Mononuclear cell (primary cell): ENCODE measurements around the gene PCDHB1. TPM values are rescaled to one million over a fixed set of nuclear protein-coding genes. Genes with fewer than 3 reads are reported as not detected.
"Not testable (repeated sequence)": the region's sequence is repeated elsewhere in the genome, so short reads cannot be mapped to it uniquely, and the experiment has no call there.

Source experiments
- H3K27me3 ChIP-seq: 2 replicates; pipeline ENCODE4 v1.6.0; 2011; ENCODE audit warnings: low read length, control low read depth; ENCODE audit not compliant: insufficient read depth
- H3K4me1 ChIP-seq: 2 replicates; pipeline ENCODE4 v1.5.1; 2011; ENCODE audit warnings: mild to moderate bottlenecking, low read length, control low read depth; ENCODE audit not compliant: insufficient read depth
- H3K4me3 ChIP-seq: 2 replicates; pipeline ENCODE4 v1.5.1; 2011; ENCODE audit warnings: mild to moderate bottlenecking, low read length, moderate library complexity
- H3K9me3 ChIP-seq: 2 replicates; pipeline ENCODE4 v1.5.1; 2011; ENCODE audit warnings: low read depth, mild to moderate bottlenecking, control low read depth, low read length
- total RNA-seq: library from RNA; depleted of rRNA; stranded (reverse); fragments of >200 nt; gene quantifications from one replicate; pipeline ENCODE4 v1.2.3, GENCODE V29; 2012

PCDHB1 gene
- total RNA-seq, 1 donor = under 0.01 TPM

DNA sequence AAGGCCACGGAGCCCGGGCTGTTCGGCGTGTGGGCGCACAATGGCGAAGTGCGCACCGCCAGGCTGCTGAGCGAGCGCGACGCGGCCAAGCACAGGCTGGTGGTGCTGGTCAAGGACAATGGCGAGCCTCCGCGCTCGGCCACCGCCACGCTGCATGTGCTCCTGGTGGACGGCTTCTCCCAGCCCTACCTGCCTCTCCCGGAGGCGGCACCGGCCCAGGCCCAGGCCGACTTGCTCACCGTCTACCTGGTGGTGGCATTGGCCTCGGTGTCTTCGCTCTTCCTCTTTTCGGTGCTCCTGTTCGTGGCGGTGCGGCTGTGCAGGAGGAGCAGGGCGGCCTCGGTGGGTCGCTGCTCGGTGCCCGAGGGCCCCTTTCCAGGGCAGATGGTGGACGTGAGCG is 51.3 kb downstream of the PCDHB1 start:
- not testable (repeated sequence) for H3K9me3 ChIP-seq, H3K27me3 ChIP-seq, H3K4me1 ChIP-seq, H3K4me3 ChIP-seq

DNA sequence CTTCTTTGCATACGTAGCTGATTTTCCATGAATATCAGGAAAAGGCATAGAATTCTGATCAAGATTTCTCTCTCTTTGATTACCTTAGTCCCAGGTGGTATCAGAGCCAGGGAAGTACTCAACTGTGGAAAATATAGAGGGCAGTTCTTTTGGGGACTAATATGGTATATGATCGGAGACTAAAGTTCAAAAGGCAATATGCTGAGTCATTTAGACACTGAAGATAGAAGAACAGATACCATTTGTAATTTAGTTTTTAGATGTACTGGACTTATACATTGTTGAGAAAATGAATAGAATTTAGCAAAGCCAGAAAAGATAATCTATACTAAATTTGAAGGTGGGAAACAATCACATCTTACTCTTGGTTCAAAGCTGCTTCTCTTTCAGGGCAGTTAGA is 54.2 kb downstream of the PCDHB1 start:
- H3K4me3 ChIP-seq = no peak overlapping the region
- no peaks in the 10 kb centered on the region for H3K9me3 ChIP-seq
- no peaks in the 10 kb centered on the region for H3K4me1 ChIP-seq
- peaks cover 5% of the 10 kb centered on the region for H3K27me3 ChIP-seq

Other genes with a start within 250 kb of the PCDHB1 start
- gene PCDHA4, start 244.3 kb upstream of the PCDHB1 start, total RNA-seq = not detected
- under 0.01 TPM for gene PCDHA5, start 229.8 kb upstream of the PCDHB1 start, total RNA-seq
- not detected for gene PCDHA6, start 223.4 kb upstream of the PCDHB1 start, total RNA-seq
- not detected for gene PCDHA7, start 217.1 kb upstream of the PCDHB1 start, total RNA-seq
- gene PCDHA8, start 210.2 kb upstream of the PCDHB1 start, total RNA-seq = not detected
- gene PCDHA9, start 203.0 kb upstream of the PCDHB1 start, total RNA-seq = not detected
- not detected for gene PCDHA10, start 195.5 kb upstream of the PCDHB1 start, total RNA-seq
- 0.10 TPM for gene PCDHA11, start 182.4 kb upstream of the PCDHB1 start, total RNA-seq
- gene PCDHA12, start 176.1 kb upstream of the PCDHB1 start, total RNA-seq = not detected
- gene PCDHA13, start 169.2 kb upstream of the PCDHB1 start, total RNA-seq = not detected
- not detected for gene PCDHAC1, start 125.1 kb upstream of the PCDHB1 start, total RNA-seq
- gene PCDHAC2, start 84.9 kb upstream of the PCDHB1 start, total RNA-seq = not detected
- 0.10 TPM for gene PCDHB2, start 43.2 kb downstream of the PCDHB1 start, total RNA-seq
- gene PCDHB3, start 49.1 kb downstream of the PCDHB1 start, total RNA-seq = under 0.01 TPM
- gene PCDHB4, start 70.4 kb downstream of the PCDHB1 start, total RNA-seq = not detected
- gene PCDHB5, start 83.8 kb downstream of the PCDHB1 start, total RNA-seq = 0.10 TPM
- not detected for gene PCDHB6, start 98.7 kb downstream of the PCDHB1 start, total RNA-seq
- gene PCDHB7, start 121.3 kb downstream of the PCDHB1 start, total RNA-seq = under 0.01 TPM
- not detected for gene PCDHB8, start 126.4 kb downstream of the PCDHB1 start, total RNA-seq
- not detected for gene PCDHB16, start 131.0 kb downstream of the PCDHB1 start, total RNA-seq
- 0.31 TPM for gene PCDHB9, start 135.8 kb downstream of the PCDHB1 start, total RNA-seq
- not detected for gene PCDHB10, start 141.0 kb downstream of the PCDHB1 start, total RNA-seq
- not detected for gene PCDHB11, start 148.3 kb downstream of the PCDHB1 start, total RNA-seq
- gene PCDHB12, start 157.3 kb downstream of the PCDHB1 start, total RNA-seq = not detected
- gene PCDHB13, start 162.5 kb downstream of the PCDHB1 start, total RNA-seq = not detected
- not detected for gene PCDHB14, start 172.0 kb downstream of the PCDHB1 start, total RNA-seq
- not detected for gene PCDHB15, start 194.0 kb downstream of the PCDHB1 start, total RNA-seq